Measurements from ENCODE around the gene IL19.

IL19 gene

GRCh38 chr1:206796981-206797402 lies 26.4 kb downstream of the IL19 start:
- no peaks in the 10 kb centered on the region for H3K9me3 ChIP-seq (ENCODE audit: control insufficient read depth, insufficient read depth, low read length)
- H3K4me3 ChIP-seq (ENCODE audit: low read depth, low read length) = no peak overlapping the region
- peaks cover 3% of the 10 kb centered on the region for H3K27me3 ChIP-seq (ENCODE audit: control insufficient read depth, insufficient read depth, low read length)
- H3K9ac ChIP-seq (ENCODE audit: low read depth, low read length) = no peak overlapping the region
- no peaks in the 10 kb centered on the region for H3K4me1 ChIP-seq (ENCODE audit: control insufficient read depth, insufficient read depth, low read length)
- no peaks in the 10 kb centered on the region for H3K36me3 ChIP-seq (ENCODE audit: control insufficient read depth, insufficient read depth, low read length)

GRCh38 chr1:206797534-206798383 lies 27.2 kb downstream of the IL19 start:
- Histone ChIP-seq H3K27me3 (ENCODE audit: control insufficient read depth, insufficient read depth, low read length) (peaks cover 3% of the 10 kb centered on the region), H3K4me3 (ENCODE audit: low read depth, low read length) (no peak overlapping the region), H3K36me3 (ENCODE audit: control insufficient read depth, insufficient read depth, low read length) (no peaks in the 10 kb centered on the region), H3K9me3 (ENCODE audit: control insufficient read depth, insufficient read depth, low read length) (no peaks in the 10 kb centered on the region), H3K9ac (ENCODE audit: low read depth, low read length) (no peak overlapping the region), H3K4me1 (ENCODE audit: control insufficient read depth, insufficient read depth, low read length) (no peaks in the 10 kb centered on the region)

- no peaks in the 10 kb centered on the region for H3K36me3 ChIP-seq (ENCODE audit: control insufficient read depth, insufficient read depth, low read length)
- H3K9me3 ChIP-seq (ENCODE audit: control insufficient read depth, insufficient read depth, low read length) = no peaks in the 10 kb centered on the region
- no peaks in the 10 kb centered on the region for H3K4me1 ChIP-seq (ENCODE audit: control insufficient read depth, insufficient read depth, low read length)
- H3K4me3 ChIP-seq (ENCODE audit: low read depth, low read length) = no peak overlapping the region
- peaks cover 3% of the 10 kb centered on the region for H3K27me3 ChIP-seq (ENCODE audit: control insufficient read depth, insufficient read depth, low read length)
- no peak overlapping the region for H3K9ac ChIP-seq (ENCODE audit: low read depth, low read length)
Measured at GRCh38 chr1:206798384-206798996, 27.9 kb downstream of the IL19 start.

GRCh38 chr1:206799311-206799710 lies 28.7 kb downstream of the IL19 start:
- H3K9me3 ChIP-seq (ENCODE audit: control insufficient read depth, insufficient read depth, low read length) = no peaks in the 10 kb centered on the region
- peaks cover 3% of the 10 kb centered on the region for H3K27me3 ChIP-seq (ENCODE audit: control insufficient read depth, insufficient read depth, low read length)
- no peaks in the 10 kb centered on the region for H3K4me1 ChIP-seq (ENCODE audit: control insufficient read depth, insufficient read depth, low read length)
- H3K36me3 ChIP-seq (ENCODE audit: control insufficient read depth, insufficient read depth, low read length) = no peaks in the 10 kb centered on the region
- no peak overlapping the region for H3K4me3 ChIP-seq (ENCODE audit: low read depth, low read length)
- H3K9ac ChIP-seq (ENCODE audit: low read depth, low read length) = no peak overlapping the region

GRCh38 chr1:206800411-206800810 lies 29.8 kb downstream of the IL19 start:
- no peaks in the 10 kb centered on the region for H3K9me3 ChIP-seq (ENCODE audit: control insufficient read depth, insufficient read depth, low read length)
- peaks cover 3% of the 10 kb centered on the region for H3K27me3 ChIP-seq (ENCODE audit: control insufficient read depth, insufficient read depth, low read length)
- no peak overlapping the region for H3K4me3 ChIP-seq (ENCODE audit: low read depth, low read length)
- H3K36me3 ChIP-seq (ENCODE audit: control insufficient read depth, insufficient read depth, low read length) = no peaks in the 10 kb centered on the region
- no peaks in the 10 kb centered on the region for H3K4me1 ChIP-seq (ENCODE audit: control insufficient read depth, insufficient read depth, low read length)
- no peak overlapping the region for H3K9ac ChIP-seq (ENCODE audit: low read depth, low read length)

- Histone ChIP-seq H3K4me3 (ENCODE audit: low read depth, low read length) (no peak overlapping the region), H3K9ac (ENCODE audit: low read depth, low read length) (no peak overlapping the region), H3K36me3 (ENCODE audit: control insufficient read depth, insufficient read depth, low read length) (no peaks in the 10 kb centered on the region), H3K27me3 (ENCODE audit: control insufficient read depth, insufficient read depth, low read length) (peaks cover 3% of the 10 kb centered on the region), H3K9me3 (ENCODE audit: control insufficient read depth, insufficient read depth, low read length) (no peaks in the 10 kb centered on the region), H3K4me1 (ENCODE audit: control insufficient read depth, insufficient read depth, low read length) (no peaks in the 10 kb centered on the region)
Measured at GRCh38 chr1:206800891-206801290, 30.3 kb downstream of the IL19 start.

- Histone ChIP-seq H3K36me3 (ENCODE audit: control insufficient read depth, insufficient read depth, low read length) (no peaks in the 10 kb centered on the region), H3K27me3 (ENCODE audit: control insufficient read depth, insufficient read depth, low read length) (peaks cover 3% of the 10 kb centered on the region), H3K9me3 (ENCODE audit: control insufficient read depth, insufficient read depth, low read length) (no peaks in the 10 kb centered on the region), H3K4me3 (ENCODE audit: low read depth, low read length) (no peak overlapping the region), H3K4me1 (ENCODE audit: control insufficient read depth, insufficient read depth, low read length) (no peaks in the 10 kb centered on the region), H3K9ac (ENCODE audit: low read depth, low read length) (no peak overlapping the region)
Measured at GRCh38 chr1:206801467-206801866, 30.9 kb downstream of the IL19 start.

GRCh38 chr1:206802401-206802800 lies 31.8 kb downstream of the IL19 start:
- no peaks in the 10 kb centered on the region for H3K4me1 ChIP-seq (ENCODE audit: control insufficient read depth, insufficient read depth, low read length)
- H3K4me3 ChIP-seq (ENCODE audit: low read depth, low read length) = no peak overlapping the region
- peaks cover 3% of the 10 kb centered on the region for H3K27me3 ChIP-seq (ENCODE audit: control insufficient read depth, insufficient read depth, low read length)
- no peak overlapping the region for H3K9ac ChIP-seq (ENCODE audit: low read depth, low read length)
- no peaks in the 10 kb centered on the region for H3K9me3 ChIP-seq (ENCODE audit: control insufficient read depth, insufficient read depth, low read length)
- H3K36me3 ChIP-seq (ENCODE audit: control insufficient read depth, insufficient read depth, low read length) = no peaks in the 10 kb centered on the region

- H3K27me3 ChIP-seq (ENCODE audit: control insufficient read depth, insufficient read depth, low read length) = peaks cover 3% of the 10 kb centered on the region
- no peaks in the 10 kb centered on the region for H3K36me3 ChIP-seq (ENCODE audit: control insufficient read depth, insufficient read depth, low read length)
- H3K4me1 ChIP-seq (ENCODE audit: control insufficient read depth, insufficient read depth, low read length) = no peaks in the 10 kb centered on the region
- no peak overlapping the region for H3K9ac ChIP-seq (ENCODE audit: low read depth, low read length)
- no peak overlapping the region for H3K4me3 ChIP-seq (ENCODE audit: low read depth, low read length)
- no peaks in the 10 kb centered on the region for H3K9me3 ChIP-seq (ENCODE audit: control insufficient read depth, insufficient read depth, low read length)
Measured at GRCh38 chr1:206803221-206803730, 32.7 kb downstream of the IL19 start.

- Histone ChIP-seq H3K4me1 (ENCODE audit: control insufficient read depth, insufficient read depth, low read length) (no peaks in the 10 kb centered on the region), H3K9me3 (ENCODE audit: control insufficient read depth, insufficient read depth, low read length) (no peaks in the 10 kb centered on the region), H3K36me3 (ENCODE audit: control insufficient read depth, insufficient read depth, low read length) (no peaks in the 10 kb centered on the region), H3K9ac (ENCODE audit: low read depth, low read length) (no peak overlapping the region), H3K27me3 (ENCODE audit: control insufficient read depth, insufficient read depth, low read length) (peaks cover 3% of the 10 kb centered on the region), H3K4me3 (ENCODE audit: low read depth, low read length) (no peak overlapping the region)
Measured at GRCh38 chr1:206804156-206804737, 33.7 kb downstream of the IL19 start.

- H3K4me3 ChIP-seq (ENCODE audit: low read depth, low read length) = no peak overlapping the region
- H3K9me3 ChIP-seq (ENCODE audit: control insufficient read depth, insufficient read depth, low read length) = no peaks in the 10 kb centered on the region
- H3K27me3 ChIP-seq (ENCODE audit: control insufficient read depth, insufficient read depth, low read length) = peaks cover 3% of the 10 kb centered on the region
- no peak overlapping the region for H3K9ac ChIP-seq (ENCODE audit: low read depth, low read length)
- H3K36me3 ChIP-seq (ENCODE audit: control insufficient read depth, insufficient read depth, low read length) = no peaks in the 10 kb centered on the region
- no peaks in the 10 kb centered on the region for H3K4me1 ChIP-seq (ENCODE audit: control insufficient read depth, insufficient read depth, low read length)
Measured at GRCh38 chr1:206805357-206805756, 34.8 kb downstream of the IL19 start.
